ENCODE data around the gene AGBL4. TPM values are rescaled to one million over a fixed set of nuclear protein-coding genes. Genes with fewer than 3 reads are reported as not detected.
A peak's percentile ranks its signal among the peaks of the same experiment; 100 is the strongest.

The AGBL4 gene
- total and polyA plus RNA-seq, 11 donors, result 0.40 to 1.4 (median 0.54) TPM; not detected in 3

GRCh38 chr1:49723662-49724061, 300.1 kb downstream of the AGBL4 start:
- no peak for DNase-seq
- TF ChIP-seq CTCF (IDR thresholded peaks at IDR 0.05) (no peak), POLR2A (IDR thresholded peaks at IDR 0.05) (no peak)
- no peak for ATAC-seq

DNA sequence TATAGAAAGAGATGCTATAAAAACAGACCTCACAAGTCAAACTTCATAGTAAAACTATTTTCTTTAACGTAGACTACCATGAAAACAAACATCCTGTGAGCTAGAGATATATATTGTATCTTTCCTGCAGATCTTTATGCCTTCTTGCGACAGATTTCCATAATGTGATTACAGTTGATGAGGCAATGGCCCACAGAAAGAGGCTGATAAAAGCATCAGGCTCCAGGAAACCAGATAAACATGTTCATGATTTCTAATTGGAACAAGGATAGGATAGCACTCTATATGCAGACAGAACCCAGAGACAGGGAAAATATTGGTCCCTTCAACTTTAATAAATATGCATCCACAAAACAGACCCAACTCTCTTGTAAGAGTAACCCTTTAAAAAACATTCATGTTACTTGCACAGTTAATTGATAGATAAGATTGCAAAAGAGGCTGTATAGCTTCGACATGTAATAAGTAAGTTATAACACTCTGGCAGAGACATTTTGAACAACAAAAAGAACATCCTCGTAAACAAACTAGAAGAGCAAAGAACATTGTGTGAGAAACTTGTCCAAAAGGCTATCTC, 329.4 kb downstream of the AGBL4 start:
- Histone ChIP-seq H3K27ac (no peak overlapping the region), H3K27me3 (no peaks in the 10 kb centered on the region), H3K9me3 (peaks cover 0 to 11% (median 0%) of the 10 kb centered on the region in 12 donors), H3K4me1 (no peaks in the 10 kb centered on the region), H3K4me3 (no peak overlapping the region), H3K36me3 (no peaks in the 10 kb centered on the region)
- intact Hi-C loops (cut with DNase I), result no loop called here
- DNase-seq (no peak), ATAC-seq (no peak)
- 57 to 64% (median 59%) methylated on average over 4 of the region's 4 CpGs for WGBS, 4 donors
- TF ChIP-seq POLR2A (IDR thresholded peaks at IDR 0.05), result no peak
- TF ChIP-seq CTCF (IDR thresholded peaks at IDR 0.05), result no peak

More at GRCh38 chr1:49723662-49724061, 300.1 kb downstream of the AGBL4 start:
- no peaks in the 10 kb centered on the region for H3K27me3 ChIP-seq
- no peaks in the 10 kb centered on the region for H3K36me3 ChIP-seq
- H3K9me3 ChIP-seq, result no peaks in the 10 kb centered on the region
- no peaks in the 10 kb centered on the region for H3K4me1 ChIP-seq
- no peak overlapping the region for H3K4me3 ChIP-seq
- intact Hi-C loops (cut with DNase I), result no loop called here
- 92 to 100% (median 99%) methylated on average over 1 of the region's 1 CpG for WGBS, 4 donors
- no peak overlapping the region for H3K27ac ChIP-seq

DNA sequence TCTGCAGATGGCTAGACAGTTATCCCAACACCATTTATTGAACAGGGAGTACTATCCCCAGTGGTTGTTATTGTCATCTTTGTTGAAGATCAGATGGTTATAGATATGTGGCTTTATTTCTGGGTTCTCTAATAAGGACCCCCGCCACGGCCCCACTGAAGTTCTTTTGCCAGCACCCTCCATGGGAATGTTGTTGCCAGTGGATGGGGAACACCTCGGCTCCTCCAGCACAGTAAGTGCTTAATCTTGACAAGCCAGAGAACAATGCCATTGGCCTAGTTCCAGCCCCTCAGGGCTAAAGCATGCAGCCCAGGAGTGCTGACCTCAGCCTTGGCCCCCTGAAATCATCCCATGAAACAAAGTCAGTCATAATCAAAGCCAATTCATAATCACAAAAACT, 337.6 kb downstream of the AGBL4 start:
- intact Hi-C loops (cut with DNase I), result no loop called here
- DNase-seq (peak in 1 of 5 donors; percentile 29), ATAC-seq (no peak)
- H3K4me1 ChIP-seq, result no peaks in the 10 kb centered on the region
- H3K27ac ChIP-seq, result no peak overlapping the region
- 37 to 56% (median 46%) methylated on average over 3 of the region's 3 CpGs for WGBS, 4 donors
- H3K36me3 ChIP-seq, result no peaks in the 10 kb centered on the region
- no peak for TF ChIP-seq POLR2A (IDR thresholded peaks at IDR 0.05)
- no peak for TF ChIP-seq CTCF (IDR thresholded peaks at IDR 0.05)
- peaks cover 0 to 26% (median 9%) of the 10 kb centered on the region in 12 donors for H3K9me3 ChIP-seq
- H3K27me3 ChIP-seq, result no peaks in the 10 kb centered on the region
- no peak overlapping the region for H3K4me3 ChIP-seq

- DNase-seq, result no peak
- H3K9me3 ChIP-seq, result peaks cover 0 to 23% (median 10%) of the 10 kb centered on the region in 12 donors
These were observed 346.0 kb downstream of the AGBL4 start for GRCh38 chr1:49677706-49678105.

More at GRCh38 chr1:49677706-49678105, 346.0 kb downstream of the AGBL4 start:
- no peak overlapping the region for H3K4me3 ChIP-seq
- H3K27me3 ChIP-seq, result no peaks in the 10 kb centered on the region
- ATAC-seq, result no peak
- no peaks in the 10 kb centered on the region for H3K4me1 ChIP-seq
- no peak overlapping the region for H3K27ac ChIP-seq
- TF ChIP-seq CTCF (IDR thresholded peaks at IDR 0.05) (no peak), POLR2A (IDR thresholded peaks at IDR 0.05) (no peak)
- intact Hi-C loops (cut with DNase I), result no loop called here
- 47 to 53% (median 50%) methylated on average over 2 of the region's 2 CpGs for WGBS, 4 donors
- H3K36me3 ChIP-seq, result no peaks in the 10 kb centered on the region

Data from heart left ventricle (tissue), 16 donors.